HG03469 (cell line): Measurements from ENCODE around the gene ROBO3.

Source experiments
- ATAC-seq: cut with Tn5 transposase; IDR thresholded peaks from one replicate; pipeline ENCODE4 v1.9.1; 2021; ENCODE audit warnings: mild to moderate bottlenecking, moderate library complexity, moderate number of reproducible peaks; ENCODE audit not compliant: unreplicated experiment

Gene ROBO3

DNA sequence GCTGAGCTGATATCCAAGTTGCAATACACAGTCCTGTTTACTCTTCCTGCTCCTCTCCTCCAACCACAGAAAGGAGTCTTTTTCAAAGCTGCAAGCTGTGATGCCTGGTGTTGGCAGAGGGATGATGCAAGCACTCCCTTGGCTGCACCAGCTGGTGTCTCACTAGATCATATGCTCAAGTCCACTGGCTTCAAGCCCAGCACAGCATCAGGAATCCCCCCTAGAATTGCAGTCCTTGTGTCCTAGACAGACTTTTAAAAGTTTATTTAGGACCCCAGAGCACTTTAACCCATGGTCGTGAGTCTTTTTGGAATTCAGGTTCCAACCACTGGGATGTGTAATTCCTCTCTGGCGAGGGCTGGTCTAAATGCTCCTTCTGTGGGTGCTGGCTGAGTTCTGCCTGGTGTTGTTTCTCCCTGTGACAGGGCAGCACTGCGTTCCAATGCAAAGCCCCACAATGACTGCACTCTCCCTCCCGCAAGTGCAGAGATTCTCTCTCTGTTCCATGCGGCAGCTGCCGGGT, 51.9 kb downstream of the ROBO3 start:
- no peak for ATAC-seq

DNA sequence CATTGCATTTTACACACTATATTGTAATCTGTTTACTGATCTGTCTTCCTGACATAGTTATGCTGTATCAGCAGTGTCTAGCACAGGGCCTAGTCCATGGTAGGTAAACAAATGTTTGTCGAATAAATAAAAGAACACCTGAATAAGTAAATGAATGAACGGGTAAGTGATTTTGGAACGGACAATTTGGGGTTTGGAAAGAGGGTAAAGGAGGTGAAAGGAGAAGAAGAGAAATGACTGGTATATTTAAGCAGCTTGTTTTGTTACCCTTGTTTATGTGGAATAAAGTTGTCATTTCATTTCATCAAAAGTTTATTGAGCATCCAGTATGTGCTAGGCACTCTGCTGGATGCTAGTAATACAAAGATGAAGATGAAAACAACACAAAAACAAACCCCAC, 53.7 kb downstream of the ROBO3 start, which contains the start of gene HEPN1:
HEPN1 (plus strand) TSS at position 301 of the 400 bp plus-strand sequence.
- ATAC-seq = no peak

DNA sequence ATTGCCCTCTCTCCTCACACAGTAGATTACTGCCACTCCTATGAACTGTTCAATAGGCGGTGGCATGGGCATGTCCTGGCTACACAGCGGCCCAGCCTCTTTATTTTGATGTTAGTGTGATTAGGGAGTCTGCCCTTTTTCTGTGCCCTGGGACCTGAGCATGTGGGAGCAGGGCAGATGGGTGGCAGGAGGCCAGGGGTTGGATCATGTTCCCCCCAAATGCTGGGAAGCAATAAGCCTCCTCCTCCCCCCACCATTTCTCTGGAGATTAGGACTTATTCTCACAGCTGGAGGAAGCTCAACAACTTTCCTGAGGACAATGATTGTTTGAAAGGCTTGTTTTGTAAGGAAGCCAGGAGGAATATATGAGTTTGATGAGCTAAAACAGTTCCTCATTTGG, 54.7 kb downstream of the ROBO3 start:
- no peak for ATAC-seq

DNA sequence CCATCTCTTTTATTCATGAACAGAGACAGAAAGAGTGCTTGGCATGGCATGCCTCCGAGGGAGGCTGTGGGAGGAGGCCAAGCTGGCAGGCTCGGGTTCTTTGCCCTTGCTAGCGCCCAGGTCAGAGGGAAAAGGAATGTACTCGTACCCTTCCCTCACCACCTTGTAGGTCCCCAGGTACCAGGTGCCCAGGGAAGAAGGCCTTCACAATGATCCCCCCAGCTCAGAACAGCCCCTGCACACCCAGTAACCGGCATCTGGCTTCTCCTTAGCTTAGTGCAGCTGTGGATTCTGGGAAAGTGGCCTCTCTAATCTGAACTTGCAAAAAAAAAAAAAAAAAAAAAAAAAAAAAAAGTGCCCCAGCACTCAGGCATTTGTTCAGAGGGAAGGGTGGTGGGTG, 55.1 kb downstream of the ROBO3 start:
- no peak for ATAC-seq

DNA sequence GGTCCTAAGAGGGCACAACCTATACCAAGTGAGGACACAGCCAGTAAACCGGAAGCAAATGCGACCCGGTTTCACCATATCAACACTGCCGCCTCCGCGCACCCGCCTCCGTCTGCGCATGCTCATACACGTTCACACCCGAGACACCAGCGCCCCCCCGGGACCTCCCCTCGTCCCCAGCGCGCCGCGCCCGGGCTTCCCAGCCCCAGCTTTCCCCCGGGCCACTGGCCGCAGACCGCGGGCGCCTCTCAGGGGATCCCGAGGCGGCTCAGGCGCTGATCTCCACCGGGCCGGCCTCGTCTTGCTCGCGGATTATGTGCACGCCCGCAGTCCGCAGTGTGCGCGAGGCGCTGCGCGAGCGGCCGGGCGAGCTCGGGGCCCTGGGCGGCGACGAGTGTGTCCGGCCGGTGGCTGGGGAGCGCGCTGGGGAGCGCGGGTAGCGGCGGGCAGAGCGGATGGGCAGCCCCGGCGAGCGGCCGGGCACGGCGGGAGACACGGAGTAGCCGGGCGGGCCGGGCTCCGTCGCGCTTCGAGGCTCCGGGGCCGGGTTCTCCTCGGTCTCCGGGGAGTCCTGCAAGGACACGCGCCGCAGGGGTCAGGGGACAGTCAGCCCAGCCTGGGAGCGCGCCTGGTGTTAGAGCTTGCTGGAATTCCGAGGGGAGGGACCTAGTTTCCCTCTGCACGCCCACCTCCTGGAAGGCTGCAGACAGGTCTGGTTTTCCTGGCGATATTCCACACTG, 55.8 kb downstream of the ROBO3 start:
- ATAC-seq = no peak

DNA sequence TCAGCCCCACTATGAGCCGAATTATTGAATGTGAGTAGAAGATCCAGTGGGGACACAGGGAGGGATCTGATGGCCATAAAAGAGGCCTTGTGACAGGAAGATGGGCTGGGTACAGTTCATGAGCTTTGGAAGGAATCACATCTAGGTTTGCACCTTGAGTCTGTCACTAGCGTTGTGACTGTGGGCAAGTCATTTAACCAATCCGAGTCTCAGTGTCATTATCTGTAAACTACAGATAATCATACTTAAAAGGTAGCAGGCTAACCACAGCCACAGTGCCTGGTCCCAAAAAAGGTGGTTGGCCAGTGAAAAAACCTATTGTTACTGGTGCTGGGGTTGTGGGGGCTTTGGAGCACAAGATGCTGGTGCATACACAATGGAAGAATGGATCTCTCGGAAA, 57.6 kb downstream of the ROBO3 start:
- ATAC-seq = no peak

DNA sequence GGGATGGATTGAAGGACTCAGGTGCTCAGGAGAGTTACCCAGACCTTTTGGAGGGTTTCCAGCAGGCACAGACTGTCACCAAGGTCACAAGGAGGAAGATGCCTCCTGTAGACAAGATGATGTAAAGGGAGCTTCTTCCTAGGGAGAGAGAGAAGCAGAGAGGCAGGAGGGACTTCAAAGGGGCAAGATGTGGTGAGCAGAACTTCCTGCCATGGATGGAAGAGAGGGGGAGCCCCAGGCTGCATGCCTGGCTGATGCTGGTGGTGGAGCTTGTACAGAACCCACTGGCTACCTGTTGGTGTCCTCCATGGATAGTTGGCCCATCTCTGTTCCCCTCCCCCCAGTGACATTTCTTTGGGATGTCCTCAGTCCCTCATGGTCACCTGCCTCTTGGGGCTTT, 58.1 kb downstream of the ROBO3 start:
- ATAC-seq = no peak

DNA sequence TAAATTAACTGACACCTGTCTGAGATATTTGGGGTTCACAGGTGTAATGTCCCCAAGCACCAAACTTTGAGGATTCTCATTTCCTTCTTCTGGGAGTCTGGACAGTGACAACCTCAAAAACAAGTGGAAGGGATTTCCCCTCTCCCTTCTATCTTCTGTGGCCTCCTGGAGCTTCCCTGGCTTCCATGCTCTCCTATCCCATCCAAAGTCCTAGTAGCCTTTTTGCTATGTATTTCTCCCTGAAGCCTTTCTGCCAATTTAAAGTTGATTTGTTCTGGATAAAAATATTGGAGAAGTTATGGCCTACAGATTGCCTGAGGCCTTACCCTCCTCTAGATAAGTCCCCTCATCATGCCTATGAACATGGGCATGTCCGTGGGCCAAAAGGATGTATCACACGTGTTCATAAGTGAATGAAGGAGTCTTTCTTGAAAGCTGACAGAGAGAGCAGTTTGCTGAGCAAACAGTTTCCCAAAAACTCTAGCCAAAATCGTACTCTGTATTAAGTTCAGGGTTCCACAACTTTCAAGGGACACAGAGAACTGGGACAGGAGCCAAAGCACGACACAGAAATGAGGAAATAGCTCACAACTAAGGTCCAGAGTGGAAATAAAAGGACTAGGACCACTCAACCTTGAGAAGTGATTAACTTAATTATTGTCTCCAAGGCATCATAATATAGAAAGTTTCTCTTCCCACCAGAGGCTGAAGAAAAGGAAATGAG, 63.9 kb downstream of the ROBO3 start:
- ATAC-seq = no peak

DNA sequence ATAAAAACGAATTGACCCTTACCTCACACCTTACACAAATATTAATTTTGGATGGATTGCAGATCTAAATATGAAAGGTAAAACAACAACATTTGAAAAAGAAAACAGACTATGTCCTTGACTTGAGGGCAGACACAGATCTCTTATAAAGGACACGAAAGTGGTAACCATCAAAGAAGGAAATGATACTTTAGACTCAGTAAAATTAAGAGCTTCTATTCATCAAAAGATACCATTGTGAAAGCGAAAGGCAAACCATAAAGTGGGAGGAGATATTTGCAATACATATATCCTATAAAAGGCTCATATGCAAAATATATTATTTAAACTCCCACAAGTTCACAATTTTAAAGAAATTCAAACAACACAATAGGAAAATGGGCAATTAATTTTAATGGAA, 65.6 kb downstream of the ROBO3 start:
- ATAC-seq = peak; percentile 87
